Activated T-cell treated with anti-CD3 and anti-CD28 coated beads, Interleukin-2, amount 50 U/mL, for 24 hours (primary cell): ENCODE results near the gene CFAP251.

Source experiments
- DNase-seq: peaks from one replicate; pipeline ENCODE4 v3.0.0-alpha.2; 2020
- H3K27ac Mint-ChIP-seq: 2 replicates; pipeline ENCODE4 v1.8.0; 2020; ENCODE audit warnings: mild to moderate bottlenecking, mixed read lengths
- H3K27me3 Mint-ChIP-seq: 2 replicates; pipeline ENCODE4 v1.8.0; 2020; ENCODE audit warnings: mixed read lengths
- H3K36me3 Mint-ChIP-seq: 2 replicates; pipeline ENCODE4 v1.8.0; 2020; ENCODE audit warnings: low read depth, mixed read lengths
- H3K4me1 Mint-ChIP-seq: 2 replicates; pipeline ENCODE4 v1.8.0; 2020; ENCODE audit warnings: low read depth, mixed read lengths
- H3K4me3 Mint-ChIP-seq: 2 replicates; pipeline ENCODE4 v1.8.0; 2020; ENCODE audit warnings: mild to moderate bottlenecking, moderate library complexity, mixed read lengths
- H3K9me3 Mint-ChIP-seq: 2 replicates; pipeline ENCODE4 v1.8.0; 2020; ENCODE audit warnings: mixed read lengths

CFAP251 gene

DNA sequence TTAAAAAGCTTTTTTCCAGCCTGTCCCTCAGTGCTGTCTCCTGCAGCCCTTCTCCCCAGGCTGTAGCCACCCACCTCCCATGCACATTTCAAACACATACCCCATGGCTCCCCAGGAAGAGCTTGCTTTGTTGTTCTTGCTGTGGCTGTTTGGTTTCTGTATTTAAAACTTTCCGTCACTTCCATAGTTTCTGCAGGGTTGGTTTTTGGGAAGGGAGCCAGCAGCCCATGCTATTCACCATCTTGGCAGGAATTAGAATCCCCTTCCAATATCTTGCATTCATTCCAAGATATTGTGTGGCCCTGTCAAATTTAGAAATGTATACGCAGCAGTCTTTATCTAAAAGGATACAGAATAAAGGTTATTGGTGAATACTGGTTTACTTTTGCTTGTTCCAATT, 29.6 kb downstream of the CFAP251 start:
- no peak overlapping the region for H3K27ac Mint-ChIP-seq
- DNase-seq = no peak
- no peaks in the 10 kb centered on the region for H3K36me3 Mint-ChIP-seq
- H3K4me1 Mint-ChIP-seq = no peaks in the 10 kb centered on the region
- H3K27me3 Mint-ChIP-seq = no peaks in the 10 kb centered on the region
- H3K9me3 Mint-ChIP-seq = no peaks in the 10 kb centered on the region
- no peak overlapping the region for H3K4me3 Mint-ChIP-seq

DNA sequence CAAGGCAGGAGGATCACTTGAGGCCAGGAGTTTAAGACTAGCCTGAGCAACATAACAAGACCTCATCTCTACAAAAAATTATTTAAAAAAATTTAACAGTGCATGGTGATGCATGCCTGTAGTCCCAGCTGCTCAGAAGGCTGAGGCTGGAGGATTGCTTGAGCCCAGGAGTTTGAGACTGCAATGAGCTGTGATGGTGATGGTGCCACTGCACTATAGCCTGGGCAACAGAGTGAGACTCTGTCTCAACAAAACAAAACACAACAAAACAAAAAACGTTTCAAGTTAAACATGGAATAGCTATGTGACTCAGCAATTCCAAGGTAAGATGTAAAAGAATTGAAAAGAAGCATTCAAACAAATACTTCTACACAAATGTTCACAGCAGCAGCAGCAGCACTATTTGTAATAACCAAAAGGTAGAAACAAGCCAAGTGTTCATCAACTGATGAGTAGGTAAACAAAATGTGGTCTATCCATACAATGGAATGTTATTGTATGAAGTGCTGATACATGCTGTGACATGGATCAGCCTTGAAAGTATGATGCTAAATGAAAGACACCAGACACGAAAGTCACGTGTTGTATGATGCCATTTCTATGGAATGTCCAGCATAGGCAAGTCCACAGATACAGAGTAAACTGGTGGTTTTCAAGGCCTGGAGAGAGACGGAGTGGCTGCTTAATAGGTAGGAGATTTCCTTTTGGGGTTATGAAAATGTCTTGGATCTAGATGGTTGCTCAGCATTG, 31.4 kb downstream of the CFAP251 start:
- no peaks in the 10 kb centered on the region for H3K27me3 Mint-ChIP-seq

GRCh38 chr12:121953117-121953692, 34.8 kb downstream of the CFAP251 start:
- no peaks in the 10 kb centered on the region for H3K36me3 Mint-ChIP-seq
- no peak overlapping the region for H3K4me3 Mint-ChIP-seq
- H3K27me3 Mint-ChIP-seq = no peaks in the 10 kb centered on the region
- no peak overlapping the region for H3K27ac Mint-ChIP-seq
- no peaks in the 10 kb centered on the region for H3K9me3 Mint-ChIP-seq
- H3K4me1 Mint-ChIP-seq = no peaks in the 10 kb centered on the region
- no peak for DNase-seq

More for the DNA sequence above, 31.4 kb downstream of the CFAP251 start:
- H3K4me3 Mint-ChIP-seq = no peak overlapping the region
- no peaks in the 10 kb centered on the region for H3K9me3 Mint-ChIP-seq
- no peaks in the 10 kb centered on the region for H3K36me3 Mint-ChIP-seq
- no peaks in the 10 kb centered on the region for H3K4me1 Mint-ChIP-seq
- no peak for DNase-seq
- H3K27ac Mint-ChIP-seq = no peak overlapping the region

DNA sequence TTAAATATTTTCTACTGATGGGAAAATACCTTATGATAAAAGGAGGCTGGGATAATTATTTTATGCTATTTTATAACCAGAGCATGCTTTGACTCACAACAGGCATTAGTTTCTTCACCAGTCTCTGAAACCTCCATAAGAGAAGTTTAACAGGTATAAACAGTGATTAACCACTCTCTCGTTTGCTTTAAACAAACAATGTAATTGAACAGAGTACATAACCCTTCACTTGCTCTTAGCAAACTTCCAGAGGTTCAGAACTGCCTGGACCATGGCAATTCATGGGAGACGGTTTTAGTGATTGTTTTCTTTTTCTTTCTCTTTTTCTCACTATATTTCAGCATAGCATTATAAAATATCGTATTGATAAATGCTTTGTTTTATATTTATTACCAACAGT, 35.3 kb downstream of the CFAP251 start:
- DNase-seq = no peak
- Mint-ChIP-seq H3K27me3 (no peaks in the 10 kb centered on the region), H3K4me3 (no peak overlapping the region), H3K9me3 (no peaks in the 10 kb centered on the region), H3K4me1 (no peaks in the 10 kb centered on the region), H3K36me3 (no peaks in the 10 kb centered on the region), H3K27ac (no peak overlapping the region)

DNA sequence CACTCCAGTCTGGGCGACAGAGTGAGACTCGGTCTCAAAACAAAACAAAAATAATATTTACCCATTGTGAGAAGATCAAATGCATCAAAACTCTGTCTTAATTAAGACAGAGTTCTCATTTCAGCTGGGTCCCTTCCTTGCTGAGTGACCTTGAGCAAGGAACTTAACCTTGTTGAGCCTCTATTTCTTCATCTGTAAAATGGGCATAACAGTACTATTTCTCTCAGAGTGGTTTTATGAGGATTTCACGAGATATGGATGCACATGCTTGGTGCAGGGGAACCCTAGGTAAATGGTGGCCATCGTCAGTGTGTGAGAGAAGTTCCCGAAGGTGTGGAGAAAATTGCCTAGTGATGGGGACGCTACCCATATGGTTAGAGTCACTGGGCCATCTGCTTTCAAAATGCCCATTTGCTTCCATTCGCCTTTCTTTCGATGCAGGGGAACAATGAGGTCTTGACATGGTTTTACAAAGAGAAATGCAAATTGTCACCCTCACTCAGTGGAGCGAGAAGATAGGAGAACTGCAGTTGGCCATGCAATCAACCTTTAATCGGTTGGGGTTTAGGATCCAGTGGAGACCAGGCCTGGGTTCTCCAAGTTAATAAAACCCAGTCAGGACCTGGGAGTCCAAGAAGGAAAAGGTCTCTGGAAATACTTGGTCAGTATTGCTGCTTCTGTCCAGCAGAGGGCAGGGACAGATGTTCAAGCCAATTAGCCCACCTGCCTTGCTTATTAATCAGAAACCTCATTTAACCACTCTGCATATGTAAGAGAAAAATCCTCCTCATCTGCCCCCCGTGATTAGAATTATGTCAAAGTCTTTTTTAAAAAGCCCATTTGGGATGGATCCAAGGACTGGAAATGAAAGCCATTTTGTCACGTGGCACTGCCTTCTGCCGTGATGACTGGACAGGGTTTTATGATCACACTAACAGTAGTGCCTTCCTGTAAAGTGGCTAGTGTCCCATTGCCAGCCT, 37.2 kb downstream of the CFAP251 start:
- Mint-ChIP-seq H3K4me3 (no peak overlapping the region), H3K27ac (no peak overlapping the region), H3K4me1 (no peaks in the 10 kb centered on the region), H3K36me3 (no peaks in the 10 kb centered on the region), H3K9me3 (no peaks in the 10 kb centered on the region), H3K27me3 (no peaks in the 10 kb centered on the region)
- no peak for DNase-seq

DNA sequence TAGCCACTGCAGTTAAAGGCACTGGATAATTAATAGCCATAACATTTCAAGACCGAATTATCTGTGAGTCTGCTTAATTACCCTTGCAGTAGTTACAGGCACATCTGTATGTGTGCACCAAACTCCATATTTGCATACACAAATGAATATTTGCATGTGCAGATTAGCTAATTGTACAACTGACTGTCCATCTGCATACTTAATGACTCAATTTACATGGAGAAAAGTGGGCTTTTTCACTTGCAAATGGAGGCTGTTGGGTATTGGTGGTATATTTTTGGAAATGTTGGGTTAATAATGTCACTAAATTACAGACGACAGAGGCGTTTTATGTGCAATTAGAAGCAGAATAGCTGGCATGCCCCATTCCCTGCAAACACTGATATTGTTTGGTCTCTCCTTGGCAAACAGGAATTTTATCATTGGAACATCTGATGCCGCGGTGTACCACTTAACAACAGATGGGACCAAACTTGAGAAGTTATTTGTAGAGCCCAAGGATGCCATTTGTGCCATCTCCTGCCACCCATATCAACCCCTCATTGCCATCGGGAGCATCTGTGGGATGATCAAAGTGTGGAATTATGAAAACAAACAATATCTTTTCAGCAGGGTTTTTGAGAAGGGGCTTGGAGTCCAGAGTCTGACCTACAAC, 39.6 kb downstream of the CFAP251 start:
- Mint-ChIP-seq H3K27ac (no peak overlapping the region), H3K27me3 (no peaks in the 10 kb centered on the region), H3K4me1 (no peaks in the 10 kb centered on the region), H3K4me3 (no peak overlapping the region), H3K9me3 (no peaks in the 10 kb centered on the region), H3K36me3 (no peaks in the 10 kb centered on the region)
- no peak for DNase-seq

GRCh38 chr12:121958541-121959240, 40.3 kb downstream of the CFAP251 start:
- Mint-ChIP-seq H3K4me1 (no peaks in the 10 kb centered on the region), H3K27me3 (no peaks in the 10 kb centered on the region), H3K27ac (no peak overlapping the region), H3K9me3 (no peaks in the 10 kb centered on the region), H3K36me3 (no peaks in the 10 kb centered on the region), H3K4me3 (no peak overlapping the region)
- no peak for DNase-seq

GRCh38 chr12:121960541-121960940, 42.1 kb downstream of the CFAP251 start:
- Mint-ChIP-seq H3K4me1 (no peaks in the 10 kb centered on the region), H3K36me3 (no peaks in the 10 kb centered on the region), H3K4me3 (no peak overlapping the region), H3K9me3 (no peaks in the 10 kb centered on the region), H3K27ac (no peak overlapping the region), H3K27me3 (no peaks in the 10 kb centered on the region)
- no peak for DNase-seq

DNA sequence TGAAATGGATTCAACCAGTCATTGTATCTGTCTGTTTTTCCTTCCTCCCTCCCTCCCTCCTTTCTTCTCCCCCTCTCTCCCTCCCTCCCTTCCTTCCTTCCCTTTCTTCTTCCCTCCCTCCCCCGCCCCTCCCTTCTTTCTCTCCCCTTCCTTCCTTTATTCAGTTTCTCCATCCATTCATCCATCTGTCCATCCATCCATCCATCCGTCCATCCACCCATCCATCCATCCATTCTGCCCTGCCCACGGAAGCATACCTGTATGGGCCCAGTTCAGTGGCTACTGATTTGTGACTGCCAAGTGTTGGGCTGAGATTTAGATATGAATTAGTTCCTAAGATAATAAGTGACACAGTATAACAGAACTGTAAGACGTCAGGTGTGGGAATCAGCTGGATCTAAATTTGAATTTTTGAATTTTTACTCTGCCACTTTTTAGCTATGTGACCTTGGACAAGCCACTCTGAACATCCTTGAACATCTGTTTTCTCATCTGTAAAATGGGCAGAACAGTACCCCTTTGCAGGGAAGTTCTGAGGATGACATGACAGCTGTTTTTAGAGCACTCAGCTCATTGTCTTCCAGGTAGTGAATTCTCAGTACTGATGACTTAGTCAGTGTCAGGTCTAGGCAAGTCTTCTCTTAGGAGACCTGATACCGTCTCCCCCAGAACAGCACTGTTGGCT, 42.9 kb downstream of the CFAP251 start:
- H3K27ac Mint-ChIP-seq = no peak overlapping the region
- H3K4me1 Mint-ChIP-seq = no peaks in the 10 kb centered on the region
- H3K36me3 Mint-ChIP-seq = no peaks in the 10 kb centered on the region
- no peak overlapping the region for H3K4me3 Mint-ChIP-seq
- H3K27me3 Mint-ChIP-seq = no peaks in the 10 kb centered on the region
- DNase-seq = no peak
- no peaks in the 10 kb centered on the region for H3K9me3 Mint-ChIP-seq

- DNase-seq = no peak
- Mint-ChIP-seq H3K27ac (no peak overlapping the region), H3K4me3 (no peak overlapping the region), H3K4me1 (no peaks in the 10 kb centered on the region), H3K36me3 (no peaks in the 10 kb centered on the region), H3K27me3 (no peaks in the 10 kb centered on the region), H3K9me3 (no peaks in the 10 kb centered on the region)
These were observed 45.1 kb downstream of the CFAP251 start for GRCh38 chr12:121963341-121964018.

DNA sequence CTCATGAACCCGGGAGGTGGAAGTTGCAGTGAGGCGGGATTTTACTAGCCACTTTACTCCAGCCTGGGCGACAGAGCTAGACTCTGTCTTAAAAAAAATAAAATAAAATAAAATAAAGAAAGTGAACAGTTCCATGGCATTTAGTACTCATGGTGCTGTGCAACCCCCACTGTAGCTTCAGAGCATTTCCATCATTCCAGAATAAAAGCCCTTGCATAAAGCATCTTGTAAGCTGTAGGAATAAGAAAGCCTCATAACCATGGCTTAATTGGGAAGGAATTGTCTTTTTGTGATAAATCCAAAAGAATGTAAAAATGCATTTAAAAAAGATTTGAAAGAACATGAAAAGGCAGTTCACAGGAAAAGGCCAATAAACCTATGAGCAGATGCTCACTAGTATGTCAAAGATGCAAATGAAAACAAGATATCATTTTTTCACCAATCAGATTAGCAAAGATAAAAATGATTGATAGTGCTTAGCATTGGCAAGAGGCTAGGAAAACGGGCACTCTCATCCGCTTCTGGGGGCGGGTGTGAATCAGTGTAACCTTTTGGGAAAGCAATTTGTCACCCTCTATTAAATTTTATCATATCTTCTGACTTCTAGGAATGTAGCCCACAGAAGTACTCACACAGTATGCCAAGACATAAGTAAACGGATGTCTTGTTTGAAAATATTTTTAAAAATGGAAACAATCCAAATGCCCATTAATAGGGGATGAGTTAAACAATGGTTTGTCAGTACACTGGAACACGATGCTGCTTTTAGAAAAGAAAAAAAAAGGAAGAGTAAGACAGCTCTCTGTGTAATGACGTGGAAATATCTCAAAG, 46.6 kb downstream of the CFAP251 start:
- no peak for DNase-seq
- no peak overlapping the region for H3K4me3 Mint-ChIP-seq
- no peaks in the 10 kb centered on the region for H3K27me3 Mint-ChIP-seq
- H3K4me1 Mint-ChIP-seq = no peaks in the 10 kb centered on the region
- H3K36me3 Mint-ChIP-seq = no peaks in the 10 kb centered on the region
- H3K9me3 Mint-ChIP-seq = no peaks in the 10 kb centered on the region
- no peak overlapping the region for H3K27ac Mint-ChIP-seq

DNA sequence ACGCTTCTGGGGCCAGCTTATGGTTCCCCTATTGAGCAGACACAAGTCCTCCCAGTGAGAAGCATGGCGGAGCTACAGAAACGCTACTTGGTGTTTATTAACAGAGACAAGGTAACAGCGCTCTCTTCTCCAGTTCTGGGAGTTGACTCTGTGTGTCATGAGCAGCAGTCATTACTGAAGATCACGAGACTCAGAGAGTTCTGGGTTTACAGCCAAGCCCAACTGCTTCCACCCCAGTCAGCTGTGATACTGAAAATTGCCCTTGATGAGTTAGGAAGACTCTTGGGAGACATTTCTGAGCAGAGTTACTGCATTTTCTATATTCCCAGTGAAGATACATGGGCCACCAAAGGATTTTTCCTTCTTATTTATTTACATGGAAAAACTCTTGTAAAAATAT, 48.6 kb downstream of the CFAP251 start:
- DNase-seq = no peak
- H3K4me3 Mint-ChIP-seq = no peak overlapping the region
- H3K36me3 Mint-ChIP-seq = no peaks in the 10 kb centered on the region
- H3K4me1 Mint-ChIP-seq = no peaks in the 10 kb centered on the region
- no peaks in the 10 kb centered on the region for H3K27me3 Mint-ChIP-seq
- H3K9me3 Mint-ChIP-seq = peaks cover 1% of the 10 kb centered on the region
- H3K27ac Mint-ChIP-seq = no peak overlapping the region
